Measurements from ENCODE around the gene PDGFC.

GRCh38 chr4:156795727-156796126 lies 175.9 kb downstream of the PDGFC start:
- TF ChIP-seq CTCF (IDR thresholded peaks at IDR 0.05) (no peak), POLR2A (IDR thresholded peaks at IDR 0.05) (no peak)

All from gastroesophageal sphincter (tissue), 3 donors.